Panc1 (cell line): Measurements from ENCODE around the gene SKA2. TPM values are rescaled to one million over a fixed set of nuclear protein-coding genes. Genes with fewer than 3 reads are reported as not detected.

Experiments used
- ATAC-seq: fragments of 200-7000 bp; cut with Tn5 transposase; 2 replicates; pipeline ENCODE4 v1.9.1; 2020; ENCODE audit warnings: mild to moderate bottlenecking, moderate library complexity
- BruUV-seq: library from RNA; stranded (reverse); fragments of 400-500 nt; replicated peaks from 2 replicates; lab custom pipeline; 2021; lab: Mats Ljungman, UMichigan
- CTCF ChIA-PET: fragments of 300-600 bp; sonication (Branson Sonifier 250); formaldehyde crosslinking; loops from one replicate; lab custom pipeline; 2022; ENCODE audit warnings: antibody characterized with exemption; lab: Charles Lee
- POLR2A ChIA-PET: fragments of 300-600 bp; sonication (Branson Sonifier 250); formaldehyde crosslinking; loops from one replicate; lab custom pipeline; 2022; ENCODE audit warnings: antibody characterized with exemption; lab: Charles Lee
- DNase-seq: peaks from one replicate; pipeline ENCODE4 v3.0.0-alpha.2; 2010; ENCODE audit warnings: low read depth, low spot score
- H3K27ac ChIP-seq: 2 replicates; pipeline ENCODE4 v1.5.1; 2011; ENCODE audit warnings: mild to moderate bottlenecking, low read length, inconsistent platforms
- H3K27me3 ChIP-seq: fragments of 200-500 bp; sonication (Bioruptor generic); 2 replicates; pipeline ENCODE4 v1.6.0; 2014; ENCODE audit warnings: low read length, inconsistent platforms; ENCODE audit not compliant: control insufficient read depth, insufficient read depth
- H3K36me3 ChIP-seq: fragments of 200-500 bp; sonication (Bioruptor generic); 2 replicates; pipeline ENCODE4 v1.5.1; 2014; ENCODE audit warnings: inconsistent platforms, mild to moderate bottlenecking, low read length, moderate library complexity; ENCODE audit not compliant: control insufficient read depth, insufficient read depth
- H3K4me1 ChIP-seq: 2 replicates; pipeline ENCODE4 v1.5.1; 2011; ENCODE audit warnings: inconsistent platforms, mild to moderate bottlenecking, low read length, moderate library complexity; ENCODE audit not compliant: control insufficient read depth, insufficient read depth
- H3K4me3 ChIP-seq, 2 experiments: 2 replicates each; pipeline ENCODE4 v1.5.1; 2011 to 2012; ENCODE audit warnings: low read depth in 2 of 2, low read length in 2 of 2, mild to moderate bottlenecking in 2 of 2, inconsistent platforms in 1 of 2, moderate library complexity in 1 of 2
- H3K9me3 ChIP-seq: fragments of 200-500 bp; sonication (Bioruptor generic); 2 replicates; pipeline ENCODE4 v1.5.1; 2014; ENCODE audit warnings: low read depth, mild to moderate bottlenecking, inconsistent platforms, low read length, moderate library complexity; ENCODE audit not compliant: control insufficient read depth, insufficient read depth
- CTCF ChIP-seq: fragments of 450-650 bp; IDR thresholded peaks from 2 replicates; pipeline ENCODE4 v1.5.1; 2017; ENCODE audit warnings: mild to moderate bottlenecking
- POLR2AphosphoS5 ChIP-seq: IDR thresholded peaks from 2 replicates; pipeline ENCODE4 v1.6.1; 2012; ENCODE audit warnings: mild to moderate bottlenecking, low read depth, low read length, moderate library complexity
- REST ChIP-seq, 2 experiments: IDR thresholded peaks; 2 replicates each; pipeline ENCODE4 v1.6.1; 2011 to 2012; ENCODE audit warnings: low read depth in 2 of 2, control low read depth in 1 of 2, low read length in 1 of 2, mild to moderate bottlenecking in 1 of 2, moderate library complexity in 1 of 2; ENCODE audit not compliant: insufficient read depth in 1 of 2
- SIN3A ChIP-seq: IDR thresholded peaks from 2 replicates; pipeline ENCODE4 v1.6.1; 2012; ENCODE audit warnings: low read depth, mild to moderate bottlenecking, low read length, moderate library complexity, borderline replicate concordance; ENCODE audit not compliant: insufficient read depth
- TCF7L2 ChIP-seq: IDR thresholded peaks from 2 replicates; pipeline ENCODE4 v1.6.1; 2011; ENCODE audit warnings: mild to moderate bottlenecking, low read depth, low read length, inconsistent platforms
- in situ Hi-C: cut with HindIII; loops from 2 replicates; pipeline ENCODE4 v1.10.0; 2016; ENCODE audit warnings: low sequenced_read_pairs, low pct_unique_long_range_greater_than_20kb
- intact Hi-C: fragments of 100-400 bp; cut with micrococcal nuclease; formaldehyde crosslinking; loops from one replicate; pipeline ENCODE4 v1.10.0; 2022; ENCODE audit not compliant: unreplicated experiment
- total RNA-seq: library from RNA; stranded (reverse); gene quantifications from one replicate; pipeline ENCODE4 v1.2.1, GENCODE V29; 2021; ENCODE audit not compliant: unreplicated experiment

Gene SKA2
- total RNA-seq, 1 experiment from 2014 or later = 30.3 TPM

GRCh38 chr17:59172436-59173004 is 17.5 kb upstream of the SKA2 start:
- no peak overlapping the region for H3K4me3 ChIP-seq
- POLR2A ChIA-PET = no interaction called here
- CTCF ChIA-PET = no interaction called here
- intact Hi-C loops (no loop called here), in situ Hi-C loops (no loop called here)
- TF ChIP-seq TCF7L2 (no peak), SIN3A (no peak), POLR2AphosphoS5 (no peak), CTCF (no peak), REST (IDR thresholded peaks at IDR 0.05; ENCODE audit: insufficient read depth in 1 of 2, low read depth in 2 of 2, low read length in 1 of 2) (no peak)
- no peaks in the 10 kb centered on the region for H3K9me3 ChIP-seq
- H3K27me3 ChIP-seq = no peaks in the 10 kb centered on the region
- BruUV-seq = no TSS peak
- ATAC-seq (no peak), DNase-seq (no peak)
- H3K36me3 ChIP-seq = peaks cover 8% of the 10 kb centered on the region
- no peaks in the 10 kb centered on the region for H3K4me1 ChIP-seq
- H3K27ac ChIP-seq = no peak overlapping the region

GRCh38 chr17:59167571-59168001 is 12.6 kb upstream of the SKA2 start:
- no peak for TF ChIP-seq REST (IDR thresholded peaks at IDR 0.05; ENCODE audit: insufficient read depth in 1 of 2, low read depth in 2 of 2, low read length in 1 of 2)
- DNase-seq = no peak
- H3K4me3 ChIP-seq = no peak overlapping the region
- CTCF ChIA-PET = no interaction called here
- H3K9me3 ChIP-seq = no peaks in the 10 kb centered on the region
- H3K27ac ChIP-seq = no peak overlapping the region
- POLR2A ChIA-PET = no interaction called here
- no peak for ATAC-seq
- H3K4me1 ChIP-seq = peaks cover 6% of the 10 kb centered on the region; the same call in 1 of the 2 replicates
- intact Hi-C loops (no loop called here), in situ Hi-C loops (no loop called here)
- H3K27me3 ChIP-seq = no peaks in the 10 kb centered on the region
- BruUV-seq = no TSS peak
- H3K36me3 ChIP-seq = peaks cover 8% of the 10 kb centered on the region
